Stimulated activated naive CD8-positive, alpha-beta T cell treated with anti-CD3 and anti-CD28 coated beads, Interleukin-15, Interleukin-2, amounts not matched to agents 100 U/mL and 50 U/mL, for 24 hours (primary cell): Measurements from ENCODE around the gene PAFAH2.

Source experiments
- ATAC-seq: fragments of 150-1000 bp; cut with Tn5 transposase; one replicate; pipeline ENCODE4 v1.10.0; 2021
- DNase-seq: peaks from one replicate; pipeline ENCODE4 v3.0.0; 2021

The PAFAH2 gene

DNA sequence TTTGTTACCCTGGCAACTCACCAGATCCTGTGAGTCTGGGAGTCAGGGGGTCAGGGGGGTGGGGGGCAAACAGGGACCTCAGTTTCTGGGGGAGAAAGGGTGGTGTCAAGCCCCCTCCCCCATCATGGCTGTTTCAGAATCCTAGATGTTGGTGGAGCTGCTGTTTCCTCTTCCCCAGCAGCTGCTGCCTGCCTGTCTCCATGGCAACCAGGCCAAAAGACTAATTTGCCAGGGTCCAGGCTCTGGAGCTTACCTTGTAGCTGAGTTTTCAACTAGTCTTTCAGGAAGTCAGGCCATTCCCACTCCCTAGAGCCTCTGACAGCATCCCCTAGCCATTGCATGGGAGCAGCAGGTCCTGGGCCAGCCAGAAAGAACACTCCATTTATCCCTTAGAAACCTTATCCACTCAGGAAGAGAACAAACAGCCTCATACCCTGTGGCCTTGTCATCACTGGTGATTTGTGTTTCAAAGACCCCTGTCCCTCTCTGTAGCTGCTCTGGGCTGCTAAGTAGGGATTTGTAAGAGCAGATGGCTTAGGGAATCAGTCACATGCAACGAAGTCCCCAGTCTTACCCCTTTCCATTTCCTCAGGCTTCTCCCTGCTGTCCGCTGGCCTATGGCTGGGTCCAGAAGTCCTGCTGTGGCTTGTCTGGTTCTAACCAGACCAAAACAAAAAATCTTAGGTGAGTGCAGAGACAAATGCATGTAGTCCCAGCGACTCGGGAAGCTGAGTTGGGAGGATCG is 70.2 kb downstream of the PAFAH2 start:
- ATAC-seq (no peak), DNase-seq (no peak)

DNA sequence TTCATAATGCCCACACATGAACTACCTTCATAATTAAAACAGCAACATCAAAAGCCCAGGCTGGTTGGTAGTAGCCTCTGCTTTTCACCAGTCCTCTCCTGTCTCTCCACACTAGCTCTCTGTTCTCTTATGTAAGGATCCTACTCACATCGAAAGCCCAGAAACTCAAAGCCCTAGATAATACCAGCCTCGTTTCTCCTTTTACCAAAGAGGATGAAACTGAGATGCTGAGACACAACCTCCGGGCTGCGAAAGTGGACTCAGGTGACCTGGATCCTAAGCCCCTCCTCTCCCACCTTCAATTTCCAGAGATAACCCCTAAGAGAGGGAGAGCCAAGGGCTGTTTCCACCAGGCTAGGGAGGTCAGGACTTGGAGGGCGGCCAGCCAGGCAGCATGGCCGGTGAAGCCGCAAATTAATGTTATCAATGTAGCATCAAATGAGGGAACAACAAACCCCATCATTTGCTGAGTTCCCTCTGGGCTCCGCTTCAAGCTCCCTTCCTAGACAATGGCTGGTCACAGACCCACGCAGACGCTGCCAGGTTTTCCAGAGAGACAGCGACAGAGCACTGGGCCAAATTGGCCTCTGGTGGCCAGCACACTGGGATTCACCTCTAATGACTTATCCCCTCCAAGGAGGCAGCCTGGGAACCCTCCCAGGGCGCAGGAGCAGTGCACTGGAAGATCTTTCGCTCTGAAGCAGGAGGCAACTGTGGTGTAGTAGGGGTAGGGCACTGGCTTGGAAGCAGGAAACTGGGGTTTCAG is 70.9 kb downstream of the PAFAH2 start:
- ATAC-seq (no peak), DNase-seq (no peak)

- DNase-seq (no peak), ATAC-seq (no peak)
These were observed 73.4 kb downstream of the PAFAH2 start for GRCh38 chr1:25924454-25924853.

- peak; percentile 25 for ATAC-seq
- DNase-seq = no peak
These were observed 74.8 kb downstream of the PAFAH2 start for GRCh38 chr1:25922971-25923552.

- DNase-seq (peak; percentile 57), ATAC-seq (peak; percentile 80)
These were observed 75.5 kb downstream of the PAFAH2 start for GRCh38 chr1:25922056-25922970.

- ATAC-seq (no peak), DNase-seq (no peak)
These were observed 79.2 kb downstream of the PAFAH2 start for GRCh38 chr1:25918615-25919014.

GRCh38 chr1:25917996-25918395 is 79.9 kb downstream of the PAFAH2 start:
- DNase-seq = peak; percentile 19
- ATAC-seq = no peak

- DNase-seq (no peak), ATAC-seq (no peak)
These were observed 81.4 kb downstream of the PAFAH2 start for GRCh38 chr1:25916460-25916859.

GRCh38 chr1:25914074-25914995 is 83.5 kb downstream of the PAFAH2 start:
- DNase-seq = no peak

GRCh38 chr1:25913206-25913605 is 84.7 kb downstream of the PAFAH2 start:
- no peak for DNase-seq
- no peak for ATAC-seq

More at GRCh38 chr1:25914074-25914995, 83.5 kb downstream of the PAFAH2 start:
- ATAC-seq = no peak

DNA sequence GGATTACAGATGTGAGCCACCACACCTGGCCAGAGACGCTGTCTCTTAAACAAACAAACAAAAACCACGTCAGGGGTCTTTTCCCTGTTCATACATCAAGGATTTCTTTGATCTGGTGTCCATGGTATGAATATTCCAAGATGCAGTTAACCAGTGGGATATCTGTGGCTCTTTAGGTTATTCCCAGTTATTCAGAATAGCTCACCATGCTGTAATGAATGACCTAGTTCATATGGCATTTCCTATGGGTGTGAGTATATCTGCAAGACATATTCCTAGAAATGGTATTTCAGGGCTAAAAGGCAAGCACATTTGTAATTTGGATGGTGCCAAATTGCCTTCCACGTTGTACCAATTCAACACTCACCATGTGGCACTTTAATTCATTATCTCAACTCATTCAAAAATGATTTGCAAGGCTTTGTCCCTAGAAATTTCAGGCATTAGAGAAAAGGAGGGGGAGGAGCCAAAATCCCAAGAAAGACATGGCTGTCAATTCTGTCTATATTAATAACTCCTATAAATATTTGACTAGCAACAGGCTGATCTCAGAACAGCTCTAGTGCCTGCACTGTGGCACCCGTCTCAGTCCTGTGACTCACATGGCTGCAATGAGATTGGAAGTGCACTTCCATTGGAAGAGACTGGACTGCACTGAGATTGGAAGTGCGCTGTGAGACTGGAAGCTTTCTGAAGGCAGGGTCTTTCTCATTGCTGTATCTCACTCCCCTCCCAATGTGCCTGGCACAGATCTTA is 85.6 kb downstream of the PAFAH2 start:
- no peak for ATAC-seq
- no peak for DNase-seq

GRCh38 chr1:25911162-25911561 is 86.7 kb downstream of the PAFAH2 start:
- ATAC-seq (no peak), DNase-seq (no peak)
